ENCODE results near the gene AOC3.

DNA sequence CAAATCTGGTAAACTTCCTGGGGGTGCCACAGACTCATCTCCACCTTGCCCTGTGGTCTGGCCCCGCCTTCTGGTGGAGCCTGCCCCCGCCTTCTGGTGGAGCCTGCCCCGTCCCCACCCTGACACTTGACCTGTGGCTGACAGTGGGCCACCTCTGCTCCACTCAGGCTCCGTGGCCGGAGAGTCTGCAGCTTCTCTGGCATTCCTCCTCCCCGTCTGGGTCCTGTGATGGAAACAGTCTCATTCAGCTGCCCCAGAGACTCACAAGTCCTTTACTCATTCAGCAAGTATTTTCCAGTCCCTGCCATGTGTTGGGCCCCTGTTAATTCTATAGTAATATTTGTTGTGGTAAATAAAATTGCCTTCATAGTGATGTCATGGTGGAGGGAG is 28.6 kb downstream of the AOC3 start:
- TF ChIP-seq CTCF (IDR thresholded peaks at IDR 0.05; ENCODE audit: low read depth, low read length, missing input control) (no peak), YY1 (IDR thresholded peaks at IDR 0.05) (no peak), GABPA (IDR thresholded peaks at IDR 0.05 in 1 of 2, conservative IDR thresholded peaks at IDR 0.05 in 1 of 2) (no peak), MAX (IDR thresholded peaks at IDR 0.05) (no peak), SP1 (IDR thresholded peaks at IDR 0.05) (no peak), TAF1 (conservative IDR thresholded peaks at IDR 0.05) (no peak)
- TF ChIP-seq, protein P1, sequence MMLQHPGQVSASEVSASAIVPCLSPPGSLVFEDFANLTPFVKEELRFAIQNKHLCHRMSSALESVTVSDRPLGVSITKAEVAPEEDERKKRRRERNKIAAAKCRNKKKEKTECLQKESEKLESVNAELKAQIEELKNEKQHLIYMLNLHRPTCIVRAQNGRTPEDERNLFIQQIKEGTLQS (IDR thresholded peaks at IDR 0.05), result no peak
- TF ChIP-seq, protein P2, sequence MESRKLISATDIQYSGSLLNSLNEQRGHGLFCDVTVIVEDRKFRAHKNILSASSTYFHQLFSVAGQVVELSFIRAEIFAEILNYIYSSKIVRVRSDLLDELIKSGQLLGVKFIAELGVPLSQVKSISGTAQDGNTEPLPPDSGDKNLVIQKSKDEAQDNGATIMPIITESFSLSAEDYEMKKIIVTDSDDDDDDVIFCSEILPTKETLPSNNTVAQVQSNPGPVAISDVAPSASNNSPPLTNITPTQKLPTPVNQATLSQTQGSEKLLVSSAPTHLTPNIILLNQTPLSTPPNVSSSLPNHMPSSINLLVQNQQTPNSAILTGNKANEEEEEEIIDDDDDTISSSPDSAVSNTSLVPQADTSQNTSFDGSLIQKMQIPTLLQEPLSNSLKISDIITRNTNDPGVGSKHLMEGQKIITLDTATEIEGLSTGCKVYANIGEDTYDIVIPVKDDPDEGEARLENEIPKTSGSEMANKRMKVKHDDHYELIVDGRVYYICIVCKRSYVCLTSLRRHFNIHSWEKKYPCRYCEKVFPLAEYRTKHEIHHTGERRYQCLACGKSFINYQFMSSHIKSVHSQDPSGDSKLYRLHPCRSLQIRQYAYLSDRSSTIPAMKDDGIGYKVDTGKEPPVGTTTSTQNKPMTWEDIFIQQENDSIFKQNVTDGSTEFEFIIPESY (IDR thresholded peaks at IDR 0.05), result no peak

Data from liver (tissue), 3 donors.